GM18499 (cell line): ENCODE data around the gene RPL37A.
"Not testable (repeated sequence)": the region's sequence is repeated elsewhere in the genome, so short reads cannot be mapped to it uniquely, and the experiment has no call there.

ENCODE experiments used
- ATAC-seq: cut with Tn5 transposase; IDR thresholded peaks from one replicate; pipeline ENCODE4 v1.9.1; 2021; ENCODE audit warnings: moderate number of reproducible peaks; ENCODE audit not compliant: insufficient read depth, unreplicated experiment

Gene RPL37A

GRCh38 chr2:216507220-216508160 is 8.8 kb downstream of the RPL37A start:
- no peak for ATAC-seq

- ATAC-seq, result no peak
Observed at GRCh38 chr2:216508229-216508628, 9.6 kb downstream of the RPL37A start.

GRCh38 chr2:216516730-216517350 is 18.2 kb downstream of the RPL37A start:
- ATAC-seq, result no peak

- ATAC-seq, result no peak
Observed at GRCh38 chr2:216517447-216518225, 19.0 kb downstream of the RPL37A start.

- ATAC-seq, result not testable (repeated sequence)
Observed at GRCh38 chr2:216518566-216519119, 20.0 kb downstream of the RPL37A start.

GRCh38 chr2:216519154-216519762 is 20.6 kb downstream of the RPL37A start:
- ATAC-seq, result no peak

GRCh38 chr2:216520112-216520511 is 21.5 kb downstream of the RPL37A start:
- ATAC-seq, result no peak

- no peak for ATAC-seq
Observed at GRCh38 chr2:216522892-216523502, 24.4 kb downstream of the RPL37A start.

GRCh38 chr2:216525972-216526371 is 27.3 kb downstream of the RPL37A start:
- no peak for ATAC-seq

GRCh38 chr2:216526939-216527338 is 28.3 kb downstream of the RPL37A start:
- no peak for ATAC-seq

GRCh38 chr2:216527600-216527999 is 29.0 kb downstream of the RPL37A start:
- ATAC-seq, result no peak

GRCh38 chr2:216532562-216532961 is 33.9 kb downstream of the RPL37A start:
- no peak for ATAC-seq

- no peak for ATAC-seq
Observed at GRCh38 chr2:216533609-216534008, 35.0 kb downstream of the RPL37A start.

- ATAC-seq, result no peak
Observed at GRCh38 chr2:216534809-216535208, 36.2 kb downstream of the RPL37A start.

- ATAC-seq, result no peak
Observed at GRCh38 chr2:216535454-216535995, 36.9 kb downstream of the RPL37A start.

GRCh38 chr2:216536734-216537210 is 38.1 kb downstream of the RPL37A start:
- no peak for ATAC-seq

GRCh38 chr2:216537366-216537765 is 38.7 kb downstream of the RPL37A start:
- no peak for ATAC-seq

GRCh38 chr2:216538538-216538937 is 39.9 kb downstream of the RPL37A start:
- no peak for ATAC-seq

- no peak for ATAC-seq
Observed at GRCh38 chr2:216539120-216539519, 40.5 kb downstream of the RPL37A start.
